ENCODE measurements around the gene CWC15.

DNA sequence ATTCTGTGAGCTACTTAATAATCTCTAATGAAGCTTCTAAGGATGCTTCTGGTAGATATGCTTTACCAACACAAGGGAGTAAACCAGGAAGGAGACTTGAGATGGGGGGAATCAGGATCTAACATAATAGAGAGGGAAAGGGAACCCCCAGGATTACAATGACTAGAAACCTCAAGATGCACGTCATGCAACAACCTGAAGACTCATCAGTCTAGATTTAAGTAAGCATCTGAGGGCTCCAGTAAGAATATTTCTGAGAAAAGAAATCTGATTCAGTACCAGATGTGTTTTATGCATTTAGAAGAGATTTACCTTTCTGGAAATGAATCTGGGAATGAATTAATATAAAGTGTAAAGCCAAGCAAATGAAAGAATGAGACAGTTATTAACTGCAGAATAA is 15.4 kb upstream of the CWC15 start:
- TF ChIP-seq, protein P1, sequence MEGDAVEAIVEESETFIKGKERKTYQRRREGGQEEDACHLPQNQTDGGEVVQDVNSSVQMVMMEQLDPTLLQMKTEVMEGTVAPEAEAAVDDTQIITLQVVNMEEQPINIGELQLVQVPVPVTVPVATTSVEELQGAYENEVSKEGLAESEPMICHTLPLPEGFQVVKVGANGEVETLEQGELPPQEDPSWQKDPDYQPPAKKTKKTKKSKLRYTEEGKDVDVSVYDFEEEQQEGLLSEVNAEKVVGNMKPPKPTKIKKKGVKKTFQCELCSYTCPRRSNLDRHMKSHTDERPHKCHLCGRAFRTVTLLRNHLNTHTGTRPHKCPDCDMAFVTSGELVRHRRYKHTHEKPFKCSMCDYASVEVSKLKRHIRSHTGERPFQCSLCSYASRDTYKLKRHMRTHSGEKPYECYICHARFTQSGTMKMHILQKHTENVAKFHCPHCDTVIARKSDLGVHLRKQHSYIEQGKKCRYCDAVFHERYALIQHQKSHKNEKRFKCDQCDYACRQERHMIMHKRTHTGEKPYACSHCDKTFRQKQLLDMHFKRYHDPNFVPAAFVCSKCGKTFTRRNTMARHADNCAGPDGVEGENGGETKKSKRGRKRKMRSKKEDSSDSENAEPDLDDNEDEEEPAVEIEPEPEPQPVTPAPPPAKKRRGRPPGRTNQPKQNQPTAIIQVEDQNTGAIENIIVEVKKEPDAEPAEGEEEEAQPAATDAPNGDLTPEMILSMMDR (IDR thresholded peaks at IDR 0.05): no peak
- no peak for TF ChIP-seq ZFX (IDR thresholded peaks at IDR 0.05; ENCODE audit: borderline replicate concordance)

Data from 22Rv1 (cell line).